GM18498 (cell line): ENCODE measurements around the gene CHPF2.
A peak's percentile ranks its signal among the peaks of the same experiment; 100 is the strongest.

Experiments used
- ATAC-seq: cut with Tn5 transposase; IDR thresholded peaks from one replicate; pipeline ENCODE4 v1.9.1; 2021; ENCODE audit warnings: mild to moderate bottlenecking, moderate library complexity; ENCODE audit not compliant: unreplicated experiment

Gene CHPF2

GRCh38 chr7:151245360-151246101 is 13.2 kb downstream of the CHPF2 start:
- ATAC-seq = no peak

GRCh38 chr7:151246102-151246850 is 14.0 kb downstream of the CHPF2 start:
- ATAC-seq = no peak

GRCh38 chr7:151246851-151247580 is 14.7 kb downstream of the CHPF2 start:
- no peak for ATAC-seq

GRCh38 chr7:151247611-151248345 is 15.5 kb downstream of the CHPF2 start:
- ATAC-seq = no peak

- ATAC-seq = no peak
Observed at GRCh38 chr7:151248346-151249033, 16.2 kb downstream of the CHPF2 start, which contains the start of gene SMARCD3. Gene SMARCD3 (minus strand): TSS chr7:151248694. CDS start chr7:151248562, 132 bp downstream.

- peak; percentile 27 for ATAC-seq
Observed at GRCh38 chr7:151249034-151249731, 16.9 kb downstream of the CHPF2 start.

GRCh38 chr7:151249732-151250072 is 17.4 kb downstream of the CHPF2 start:
- ATAC-seq = no peak

- ATAC-seq = no peak
Observed at GRCh38 chr7:151250181-151251132, 18.2 kb downstream of the CHPF2 start.

- ATAC-seq = no peak
Observed at GRCh38 chr7:151251328-151251688, 19.0 kb downstream of the CHPF2 start.

- ATAC-seq = no peak
Observed at GRCh38 chr7:151251689-151252560, 19.6 kb downstream of the CHPF2 start.

- ATAC-seq = no peak
Observed at GRCh38 chr7:151252561-151252835, 20.2 kb downstream of the CHPF2 start.

GRCh38 chr7:151252961-151253711 is 20.9 kb downstream of the CHPF2 start:
- no peak for ATAC-seq

GRCh38 chr7:151254316-151254715 is 22.0 kb downstream of the CHPF2 start:
- ATAC-seq = no peak

GRCh38 chr7:151254851-151255250 is 22.6 kb downstream of the CHPF2 start:
- ATAC-seq = no peak

GRCh38 chr7:151255390-151255789 is 23.1 kb downstream of the CHPF2 start:
- no peak for ATAC-seq

- ATAC-seq = no peak
Observed at GRCh38 chr7:151256410-151257045, 24.2 kb downstream of the CHPF2 start.

GRCh38 chr7:151257990-151258389 is 25.7 kb downstream of the CHPF2 start:
- no peak for ATAC-seq
